Karpas-422 (cell line): Measurements from ENCODE around the gene ACIN1. TPM values are rescaled to one million over a fixed set of nuclear protein-coding genes. Genes with fewer than 3 reads are reported as not detected.
A peak's percentile ranks its signal among the peaks of the same experiment; 100 is the strongest.

ENCODE experiments used
- DNase-seq: peaks from one replicate; pipeline ENCODE4 v3.0.0-alpha.2; 2015
- H2AFZ ChIP-seq: fragments of 200-600 bp; sonication (generic); 2 replicates; pipeline ENCODE4 v1.6.1; 2014; ENCODE audit warnings: antibody characterized with exemption, low read length, mixed read lengths
- H3K27ac ChIP-seq: fragments of 200-600 bp; sonication (generic); 2 replicates; pipeline ENCODE4 v1.5.1; 2014; ENCODE audit warnings: mild to moderate bottlenecking, low read length, moderate library complexity
- H3K27me3 ChIP-seq: fragments of 200-600 bp; sonication (generic); 2 replicates; pipeline ENCODE4 v1.6.1; 2014; ENCODE audit warnings: low read length, mixed read lengths
- H3K36me3 ChIP-seq: fragments of 200-600 bp; sonication (generic); 2 replicates; pipeline ENCODE4 v1.6.1; 2014; ENCODE audit warnings: low read length, mixed read lengths; ENCODE audit not compliant: insufficient read depth
- H3K4me1 ChIP-seq: fragments of 200-600 bp; sonication (generic); 2 replicates; pipeline ENCODE4 v1.6.1; 2014; ENCODE audit warnings: mild to moderate bottlenecking, low read length, mixed read lengths
- H3K4me2 ChIP-seq: fragments of 200-600 bp; sonication (generic); 2 replicates; pipeline ENCODE4 v1.6.1; 2014; ENCODE audit warnings: low read length, low read depth, mild to moderate bottlenecking; ENCODE audit not compliant: poor library complexity, severe bottlenecking
- H3K4me3 ChIP-seq: fragments of 200-600 bp; sonication (generic); 2 replicates; pipeline ENCODE4 v1.5.1; 2014; ENCODE audit warnings: mild to moderate bottlenecking, antibody characterized with exemption, low read length, mixed read lengths
- H3K79me2 ChIP-seq: fragments of 200-600 bp; sonication (generic); 2 replicates; pipeline ENCODE4 v1.6.1; 2014; ENCODE audit warnings: mild to moderate bottlenecking, low read length, mixed read lengths
- H3K9ac ChIP-seq: fragments of 200-600 bp; sonication (generic); 2 replicates; pipeline ENCODE4 v1.6.0; 2014; ENCODE audit warnings: low read length
- H3K9me2 ChIP-seq: fragments of 200-600 bp; sonication (generic), shearing (Covaris generic); replicated peaks from 2 replicates; pipeline ENCODE4 v1.6.0; 2014; ENCODE audit warnings: mild to moderate bottlenecking, low read length, moderate library complexity; ENCODE audit not compliant: insufficient read depth
- H3K9me3 ChIP-seq: fragments of 300-700, 200-600 bp; sonication (generic); 2 replicates; pipeline ENCODE4 v1.6.1; 2014; ENCODE audit warnings: low read length, mixed read lengths
- H4K20me1 ChIP-seq: fragments of 200-600 bp; sonication (generic); 2 replicates; pipeline ENCODE4 v1.6.1; 2014; ENCODE audit warnings: mild to moderate bottlenecking, antibody characterized with exemption, low read length, low read depth; ENCODE audit not compliant: insufficient read depth
- total RNA-seq: library from RNA; depleted of rRNA; stranded (reverse); fragments of >200 nt; shearing (Covaris generic); gene quantifications from 2 replicates; pipeline ENCODE4 v1.2.3, GENCODE V29; 2014; ENCODE audit warnings: low replicate concordance

Gene ACIN1
- total RNA-seq, 1 experiment from 2014 or later, result 125 TPM

GRCh38 chr14:23089498-23090253, 5.3 kb downstream of the ACIN1 start:
- peaks cover 16% of the 10 kb centered on the region for H3K4me1 ChIP-seq
- H3K9me3 ChIP-seq, result no peaks in the 10 kb centered on the region
- no peak overlapping the region for H3K4me3 ChIP-seq
- peaks cover 70% of the 10 kb centered on the region for H3K79me2 ChIP-seq
- peaks cover 77% of the 10 kb centered on the region for H3K36me3 ChIP-seq
- H3K27ac ChIP-seq, result no peak overlapping the region
- no peak overlapping the region for H3K4me2 ChIP-seq
- no peak for DNase-seq
- no peaks in the 10 kb centered on the region for H3K9me2 ChIP-seq
- peaks cover 24% of the 10 kb centered on the region for H4K20me1 ChIP-seq
- no peak overlapping the region for H3K9ac ChIP-seq
- no peaks in the 10 kb centered on the region for H3K27me3 ChIP-seq
- no peak overlapping the region for H2AFZ ChIP-seq

GRCh38 chr14:23086565-23086964, 8.4 kb downstream of the ACIN1 start:
- no peak overlapping the region for H3K4me2 ChIP-seq
- peaks cover 66% of the 10 kb centered on the region for H3K36me3 ChIP-seq
- peaks cover 42% of the 10 kb centered on the region for H3K79me2 ChIP-seq
- H3K9me3 ChIP-seq, result no peaks in the 10 kb centered on the region
- no peak overlapping the region for H3K4me3 ChIP-seq
- no peak overlapping the region for H2AFZ ChIP-seq
- H3K4me1 ChIP-seq, result no peaks in the 10 kb centered on the region
- H3K27me3 ChIP-seq, result no peaks in the 10 kb centered on the region
- H3K9me2 ChIP-seq, result no peaks in the 10 kb centered on the region
- no peak overlapping the region for H3K9ac ChIP-seq
- H4K20me1 ChIP-seq, result 0 out of 2 replicates have a peak, but pooled peaks cover 6% of the 10 kb centered on the region
- no peak for DNase-seq
- no peak overlapping the region for H3K27ac ChIP-seq

GRCh38 chr14:23085458-23085857, 9.5 kb downstream of the ACIN1 start:
- no peaks in the 10 kb centered on the region for H3K9me2 ChIP-seq
- H4K20me1 ChIP-seq, result 0 out of 2 replicates have a peak, but pooled peaks cover 6% of the 10 kb centered on the region
- H3K4me2 ChIP-seq, result no peak overlapping the region
- no peak overlapping the region for H2AFZ ChIP-seq
- peaks cover 35% of the 10 kb centered on the region for H3K79me2 ChIP-seq
- no peak overlapping the region for H3K4me3 ChIP-seq
- H3K4me1 ChIP-seq, result no peaks in the 10 kb centered on the region
- peaks cover 71% of the 10 kb centered on the region for H3K36me3 ChIP-seq
- H3K9ac ChIP-seq, result no peak overlapping the region
- H3K9me3 ChIP-seq, result no peaks in the 10 kb centered on the region
- no peak overlapping the region for H3K27ac ChIP-seq
- no peak for DNase-seq
- H3K27me3 ChIP-seq, result no peaks in the 10 kb centered on the region

- no peak overlapping the region for H3K9ac ChIP-seq
- peaks cover 12% of the 10 kb centered on the region for H3K79me2 ChIP-seq
These were observed 14.5 kb downstream of the ACIN1 start for GRCh38 chr14:23080474-23080873.

GRCh38 chr14:23079716-23080115, 15.2 kb downstream of the ACIN1 start:
- no peak overlapping the region for H3K9ac ChIP-seq
- H3K4me1 ChIP-seq, result no peaks in the 10 kb centered on the region

More at GRCh38 chr14:23080474-23080873, 14.5 kb downstream of the ACIN1 start:
- H3K4me3 ChIP-seq, result no peak overlapping the region
- H4K20me1 ChIP-seq, result no peaks in the 10 kb centered on the region
- H3K4me2 ChIP-seq, result no peak overlapping the region
- DNase-seq, result no peak
- no peak overlapping the region for H3K27ac ChIP-seq
- H3K27me3 ChIP-seq, result no peaks in the 10 kb centered on the region
- no peak overlapping the region for H2AFZ ChIP-seq
- no peaks in the 10 kb centered on the region for H3K9me2 ChIP-seq
- H3K36me3 ChIP-seq, result peaks cover 69% of the 10 kb centered on the region
- no peaks in the 10 kb centered on the region for H3K4me1 ChIP-seq
- no peaks in the 10 kb centered on the region for H3K9me3 ChIP-seq

GRCh38 chr14:23078692-23079116, 16.2 kb downstream of the ACIN1 start:
- H3K27me3 ChIP-seq, result no peaks in the 10 kb centered on the region

More at GRCh38 chr14:23079716-23080115, 15.2 kb downstream of the ACIN1 start:
- Histone ChIP-seq H3K27me3 (no peaks in the 10 kb centered on the region), H3K36me3 (peaks cover 68% of the 10 kb centered on the region), H3K79me2 (peaks cover 13% of the 10 kb centered on the region), H3K4me2 (no peak overlapping the region), H3K9me3 (no peaks in the 10 kb centered on the region), H3K27ac (no peak overlapping the region), H4K20me1 (no peaks in the 10 kb centered on the region), H3K4me3 (no peak overlapping the region), H2AFZ (no peak overlapping the region), H3K9me2 (no peaks in the 10 kb centered on the region)
- no peak for DNase-seq

GRCh38 chr14:23077962-23078361, 17.0 kb downstream of the ACIN1 start:
- Histone ChIP-seq H3K4me1 (no peaks in the 10 kb centered on the region), H2AFZ (no peak overlapping the region), H3K36me3 (peaks cover 68% of the 10 kb centered on the region), H3K9me2 (no peaks in the 10 kb centered on the region), H3K9me3 (no peaks in the 10 kb centered on the region), H3K9ac (no peak overlapping the region), H4K20me1 (no peaks in the 10 kb centered on the region), H3K4me2 (no peak overlapping the region), H3K4me3 (no peak overlapping the region), H3K27ac (no peak overlapping the region), H3K27me3 (no peaks in the 10 kb centered on the region), H3K79me2 (peaks cover 11% of the 10 kb centered on the region)
- no peak for DNase-seq

More at GRCh38 chr14:23078692-23079116, 16.2 kb downstream of the ACIN1 start:
- peaks cover 68% of the 10 kb centered on the region for H3K36me3 ChIP-seq
- no peak overlapping the region for H3K27ac ChIP-seq
- peaks cover 11% of the 10 kb centered on the region for H3K79me2 ChIP-seq
- H3K9me2 ChIP-seq, result no peaks in the 10 kb centered on the region
- H3K4me1 ChIP-seq, result no peaks in the 10 kb centered on the region
- no peak overlapping the region for H2AFZ ChIP-seq
- H4K20me1 ChIP-seq, result no peaks in the 10 kb centered on the region
- no peaks in the 10 kb centered on the region for H3K9me3 ChIP-seq
- DNase-seq, result no peak
- H3K9ac ChIP-seq, result no peak overlapping the region
- no peak overlapping the region for H3K4me3 ChIP-seq
- no peak overlapping the region for H3K4me2 ChIP-seq

- Histone ChIP-seq H3K27ac (no peak overlapping the region), H3K4me2 (no peak overlapping the region), H3K9me2 (no peaks in the 10 kb centered on the region), H3K4me1 (peaks cover 5% of the 10 kb centered on the region), H3K27me3 (no peaks in the 10 kb centered on the region), H3K9me3 (no peaks in the 10 kb centered on the region), H3K79me2 (peaks cover 11% of the 10 kb centered on the region), H2AFZ (no peak overlapping the region), H4K20me1 (no peaks in the 10 kb centered on the region), H3K9ac (no peak overlapping the region), H3K36me3 (peaks cover 65% of the 10 kb centered on the region), H3K4me3 (no peak overlapping the region)
- peak; percentile 79 for DNase-seq
These were observed 18.0 kb downstream of the ACIN1 start for GRCh38 chr14:23076785-23077408.
